AG08396 (cell line): ENCODE results near the gene COL6A3.
"Not testable (repeated sequence)": the region's sequence is repeated elsewhere in the genome, so short reads cannot be mapped to it uniquely, and the experiment has no call there.

Source experiments
- DNase-seq: peaks from one replicate; pipeline ENCODE4 v3.0.0; 2012; ENCODE audit warnings: low spot score, mixed read lengths

COL6A3 gene

DNA sequence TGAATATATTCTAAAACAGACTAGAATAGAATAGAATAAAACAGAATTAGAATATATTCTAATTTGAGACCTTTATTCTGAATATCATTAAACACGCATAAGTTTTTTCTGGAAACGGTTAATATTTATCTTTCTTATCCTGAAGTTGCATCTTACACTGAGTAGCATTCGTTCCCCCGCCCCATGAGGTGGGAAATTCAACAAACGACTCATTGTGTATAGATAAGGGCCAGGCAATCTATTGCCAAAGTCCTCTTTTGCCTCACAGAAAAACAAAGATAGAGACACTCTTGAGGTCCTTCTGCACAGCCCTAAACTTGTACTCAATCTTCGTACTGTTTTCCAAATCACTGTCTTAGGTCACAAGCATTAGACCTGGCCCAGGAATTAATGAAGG, 98.1 kb downstream of the COL6A3 start:
- no peak for DNase-seq

DNA sequence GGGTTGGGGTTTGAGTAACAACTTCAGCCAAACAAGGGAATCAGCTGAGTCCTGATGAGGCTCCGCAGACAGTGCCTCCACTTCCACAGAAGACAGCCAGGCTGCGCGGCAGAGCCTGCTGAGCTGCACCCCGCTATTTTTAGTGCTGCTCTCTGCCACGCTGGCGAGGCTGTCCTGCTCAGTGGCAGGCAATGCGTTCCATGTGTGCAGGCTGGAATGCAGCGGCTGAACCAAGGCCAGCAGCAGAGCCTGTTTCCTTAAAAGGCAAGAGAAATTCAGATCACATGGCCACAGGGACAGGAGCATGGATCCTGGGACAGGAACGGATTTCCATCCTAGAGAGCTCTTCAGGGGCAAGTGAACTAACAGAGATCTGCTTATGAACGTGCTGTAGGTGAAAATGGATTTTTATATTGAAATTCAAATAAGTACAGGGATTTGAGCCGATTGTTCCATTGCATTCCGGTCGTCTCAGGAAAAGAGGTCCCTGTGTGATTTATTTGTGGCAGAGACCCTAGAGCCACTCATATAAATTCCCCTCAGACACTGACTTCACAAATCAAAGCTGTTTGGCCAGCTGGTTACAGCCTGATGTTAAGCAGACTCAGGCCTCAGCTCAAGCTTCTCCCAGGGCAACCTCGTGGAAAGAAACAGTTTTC, 98.7 kb downstream of the COL6A3 start:
- peak; percentile 88 for DNase-seq

DNA sequence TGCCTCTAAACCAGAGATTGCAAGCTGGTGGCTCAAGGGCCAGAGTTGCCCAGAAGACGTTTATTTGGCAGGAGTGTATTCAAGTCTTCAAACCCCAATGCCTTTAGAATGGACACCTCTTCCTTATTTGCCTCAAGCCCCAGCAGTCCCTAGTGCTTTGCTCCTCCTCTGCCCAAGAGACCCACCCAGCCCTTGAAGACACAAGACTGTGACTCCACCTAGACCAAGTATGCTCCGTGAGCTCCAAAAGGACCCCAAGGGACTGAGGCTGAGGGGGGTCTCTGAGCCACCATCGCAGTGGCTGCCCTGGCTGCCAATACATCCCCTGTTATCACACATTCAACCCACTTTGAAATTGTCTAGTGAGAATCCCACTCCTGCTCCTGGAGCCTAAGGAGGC, 99.3 kb downstream of the COL6A3 start:
- DNase-seq = no peak

DNA sequence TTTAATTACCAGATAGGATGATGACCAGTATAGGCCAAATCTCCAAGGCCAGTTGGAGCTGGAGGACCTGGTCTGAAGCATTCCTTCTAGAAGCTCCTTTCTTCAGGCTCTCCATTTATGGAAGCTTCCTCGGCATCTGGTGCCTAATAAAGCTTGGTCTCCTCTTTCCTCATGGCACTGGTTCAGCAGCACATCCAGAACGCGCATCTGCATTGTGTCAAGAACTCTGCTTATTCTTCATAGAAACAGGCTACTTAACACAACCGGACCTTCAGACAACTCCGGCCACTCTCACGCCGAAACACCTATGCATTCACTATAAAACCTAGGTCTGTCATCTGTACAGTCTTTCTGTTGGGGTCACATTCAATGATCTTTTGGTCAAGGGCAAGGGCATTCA, 99.8 kb downstream of the COL6A3 start:
- no peak for DNase-seq

DNA sequence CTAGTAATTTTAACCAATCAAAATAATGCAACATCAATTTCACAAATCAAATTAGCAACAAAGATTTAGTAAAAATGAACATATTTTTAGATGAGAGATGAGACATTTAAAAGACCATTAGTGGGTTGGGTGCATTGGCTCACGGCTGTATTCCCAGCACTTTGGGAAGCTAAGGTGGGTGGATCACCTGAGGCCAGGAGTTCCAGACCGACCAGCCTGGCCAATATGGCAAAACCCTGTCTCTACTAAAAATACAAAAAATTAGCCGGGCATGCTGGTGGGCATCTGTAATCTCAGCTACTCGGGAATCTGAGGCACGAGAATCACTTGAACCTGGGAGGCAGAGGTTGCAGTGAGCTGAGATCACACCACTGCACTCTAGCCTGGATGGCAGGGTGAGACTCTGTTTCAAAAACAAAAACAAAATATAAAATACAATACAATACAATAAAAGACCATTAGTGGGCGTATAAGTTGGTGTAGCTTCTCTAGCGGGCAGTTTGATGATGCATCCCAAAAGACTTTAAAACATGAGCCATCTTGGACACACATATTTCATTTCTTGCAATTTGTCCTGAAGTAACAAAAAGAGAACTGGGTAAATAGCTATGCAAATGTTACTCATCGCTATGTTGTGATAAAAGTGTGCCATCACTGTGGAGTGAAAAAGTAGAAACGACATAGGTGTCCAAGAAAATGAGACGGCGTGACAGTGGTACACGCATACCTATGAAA, 101.8 kb downstream of the COL6A3 start:
- DNase-seq = no peak

DNA sequence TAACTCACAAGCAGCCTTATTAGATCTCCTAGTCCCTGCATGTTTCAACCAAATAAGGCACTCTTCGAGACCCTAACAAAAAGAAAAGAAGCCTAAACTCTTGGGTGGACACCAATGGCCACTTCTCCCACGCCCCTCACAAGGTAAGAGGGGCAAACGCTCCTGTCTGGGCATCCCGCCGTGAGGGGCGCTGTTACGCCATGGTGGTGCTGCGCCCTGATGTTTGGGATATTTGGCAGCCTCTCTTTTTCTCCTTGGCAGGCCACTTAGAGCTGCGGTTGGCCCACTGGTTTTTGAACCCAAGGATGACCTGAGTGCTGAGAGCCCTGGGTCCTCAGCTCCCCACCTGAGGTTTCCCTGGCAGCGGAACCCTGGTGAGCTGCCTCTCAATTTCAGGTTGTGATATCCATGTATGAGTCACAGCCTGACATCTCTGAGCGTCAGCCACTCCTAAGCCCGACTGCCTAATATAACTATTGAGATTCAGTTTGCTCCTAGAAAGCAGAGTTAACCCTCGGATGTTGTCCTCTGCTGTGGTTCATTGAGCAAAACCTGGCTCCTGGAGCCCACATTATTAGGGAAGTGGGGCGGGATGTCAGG, 103.3 kb downstream of the COL6A3 start:
- DNase-seq = no peak

DNA sequence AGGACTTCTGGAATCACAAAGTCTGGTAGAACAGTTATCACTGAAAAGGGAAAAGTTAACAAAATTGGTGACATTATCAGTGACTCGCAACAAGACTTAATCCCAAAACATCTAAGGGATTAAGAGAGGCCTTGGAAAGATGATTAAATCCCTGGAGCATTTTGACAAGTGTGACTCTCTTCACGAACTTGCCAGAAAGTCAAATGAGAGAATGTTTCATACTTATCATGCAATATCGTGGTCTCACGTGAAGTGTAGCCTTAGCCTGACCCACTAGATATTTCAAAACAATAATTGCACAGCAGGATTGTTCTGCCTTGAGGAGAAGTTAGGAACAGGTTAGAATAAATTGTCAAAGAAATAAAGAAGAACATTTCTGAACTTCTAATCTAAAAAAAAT, 104.5 kb downstream of the COL6A3 start:
- no peak for DNase-seq

DNA sequence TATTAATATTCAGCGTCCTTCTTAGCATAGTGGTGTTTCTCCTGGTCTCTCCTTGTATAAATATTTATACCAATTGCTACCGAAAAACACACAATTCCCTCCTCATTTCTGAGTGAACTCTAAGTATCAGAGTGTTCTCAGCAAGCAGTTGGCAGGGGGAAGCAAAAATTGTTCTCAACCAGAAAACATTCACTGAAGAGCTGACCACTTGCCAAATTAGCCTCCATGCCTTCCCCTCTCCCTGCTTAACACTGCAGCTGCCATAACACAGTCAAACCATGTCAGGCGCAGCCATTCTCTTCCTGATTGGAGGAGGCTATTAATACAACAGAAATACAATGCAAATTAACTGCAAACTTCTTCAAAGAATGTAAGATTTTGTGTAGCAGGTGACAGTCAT, 105.0 kb downstream of the COL6A3 start:
- DNase-seq = no peak

DNA sequence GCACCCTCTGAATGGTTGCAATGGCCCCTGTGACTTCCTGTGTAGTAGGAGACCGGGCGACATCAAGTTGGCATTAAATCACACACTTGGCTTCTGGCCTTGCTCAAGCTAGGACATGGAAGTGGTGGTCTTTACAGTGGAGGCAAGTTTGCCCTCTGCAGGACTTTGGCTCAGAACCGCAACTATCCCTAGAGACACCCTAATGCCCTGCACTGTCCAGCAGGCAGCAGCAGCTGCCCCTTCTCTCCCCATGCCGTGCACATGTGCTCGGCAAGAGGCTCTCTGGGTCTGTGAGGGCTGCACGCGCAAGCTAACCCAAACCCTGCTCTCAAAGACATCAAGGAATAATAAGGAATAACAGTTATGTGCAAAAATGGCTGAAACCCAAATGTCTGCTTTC, 106.5 kb downstream of the COL6A3 start:
- no peak for DNase-seq

DNA sequence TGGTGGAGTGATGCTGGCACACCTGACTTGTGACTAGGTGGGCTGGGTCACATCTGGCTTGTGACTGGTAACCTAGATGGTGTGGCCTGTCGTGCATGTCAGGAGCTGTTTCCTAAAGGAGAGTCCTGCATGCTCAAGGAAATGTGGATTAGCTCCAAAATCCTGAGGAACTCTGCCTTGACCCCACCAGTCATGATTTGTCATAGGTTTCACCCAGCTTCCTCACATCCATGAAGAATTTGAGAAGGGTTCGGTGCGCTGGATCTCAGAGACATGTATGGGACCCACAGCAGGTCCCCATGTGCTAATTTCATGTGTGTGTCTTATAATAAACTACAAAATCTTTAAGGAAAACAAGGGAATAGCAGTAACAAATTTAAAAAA, 107.2 kb downstream of the COL6A3 start:
- no peak for DNase-seq

DNA sequence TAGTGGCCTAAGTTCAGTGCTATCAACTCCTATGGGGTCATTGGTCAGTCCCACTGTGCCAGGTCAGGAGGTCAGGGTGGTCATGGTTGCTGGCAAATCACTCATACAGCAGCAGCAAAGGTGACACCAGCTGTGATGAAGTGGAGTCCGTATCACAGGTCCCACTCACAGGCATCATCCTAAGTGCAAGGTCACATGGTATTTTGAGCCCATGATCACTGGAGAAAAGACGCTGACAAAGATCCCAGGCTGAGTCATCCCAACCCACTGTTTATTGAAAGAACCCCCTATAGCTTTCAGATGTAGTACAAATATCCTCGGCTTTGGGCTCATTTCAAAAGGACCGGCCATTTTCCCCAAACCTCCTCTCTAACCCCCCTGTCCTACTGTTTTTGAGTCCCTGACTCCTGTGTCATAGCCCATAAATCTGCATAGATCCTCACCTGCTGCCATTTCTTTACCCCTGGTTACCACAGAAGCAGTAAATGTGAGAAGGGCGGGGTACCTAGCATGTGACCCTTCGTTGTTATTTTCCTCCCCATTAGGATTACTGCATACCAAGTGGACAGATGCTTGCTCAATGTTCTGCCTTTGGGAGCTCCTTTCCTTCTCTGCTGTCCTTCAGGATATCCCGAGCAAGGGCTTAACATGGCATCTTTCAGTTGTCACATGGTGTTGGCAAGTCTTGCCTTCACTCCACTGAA, 107.7 kb downstream of the COL6A3 start:
- DNase-seq = no peak

DNA sequence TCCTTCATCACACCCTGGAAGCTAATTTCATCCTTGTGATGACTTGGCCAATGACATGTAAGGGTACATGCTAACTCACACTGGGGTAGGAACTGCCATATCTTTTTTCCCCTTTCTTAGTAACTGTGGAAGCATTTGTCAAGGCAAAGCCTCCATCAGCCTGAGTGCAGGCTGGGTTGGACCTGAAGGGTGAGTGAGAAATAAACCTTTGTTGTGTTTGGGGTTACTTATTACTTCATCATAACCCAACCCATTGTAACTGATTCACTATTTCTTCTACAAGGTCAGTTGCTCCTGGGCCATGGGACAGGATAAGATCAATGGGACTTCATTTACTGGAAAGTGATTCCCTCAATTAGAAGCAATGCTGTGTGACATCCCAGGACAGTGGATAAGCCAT, 108.4 kb downstream of the COL6A3 start:
- DNase-seq = no peak

DNA sequence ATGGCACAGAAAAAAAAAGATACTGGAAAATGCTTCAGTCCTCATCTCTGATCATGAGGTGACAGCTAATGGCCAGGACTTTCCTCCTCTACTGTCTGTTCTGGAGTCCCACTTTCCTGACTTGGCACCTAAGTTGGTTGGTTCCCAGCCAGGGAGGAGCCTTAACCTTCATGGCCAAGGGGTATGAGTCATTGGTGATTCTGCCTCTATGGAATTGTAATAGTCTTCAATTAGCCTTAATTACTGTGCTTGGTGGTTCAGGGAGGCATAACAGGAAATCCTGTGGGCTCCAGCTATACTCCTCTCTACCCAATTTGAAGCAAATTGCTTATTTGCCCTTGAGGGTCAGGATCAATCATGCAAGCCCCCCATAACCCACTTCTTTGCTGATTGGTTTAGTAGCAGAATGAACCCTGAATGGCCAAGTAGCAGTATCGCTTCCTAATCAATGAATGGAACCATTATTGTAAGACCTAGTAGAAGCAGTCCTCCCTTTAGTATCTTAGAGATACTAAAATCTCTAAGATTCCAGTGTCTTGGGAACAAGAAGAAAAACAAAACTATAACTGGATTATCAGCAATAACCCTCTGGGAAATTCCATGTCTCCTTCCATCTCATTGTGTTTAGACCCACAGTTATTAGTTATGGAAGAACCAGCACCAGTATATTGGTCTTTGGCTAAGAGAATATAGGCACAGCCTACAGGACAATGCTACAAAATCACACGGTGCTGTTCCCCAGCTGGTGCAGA, 109.0 kb downstream of the COL6A3 start:
- DNase-seq = peak; percentile 53

DNA sequence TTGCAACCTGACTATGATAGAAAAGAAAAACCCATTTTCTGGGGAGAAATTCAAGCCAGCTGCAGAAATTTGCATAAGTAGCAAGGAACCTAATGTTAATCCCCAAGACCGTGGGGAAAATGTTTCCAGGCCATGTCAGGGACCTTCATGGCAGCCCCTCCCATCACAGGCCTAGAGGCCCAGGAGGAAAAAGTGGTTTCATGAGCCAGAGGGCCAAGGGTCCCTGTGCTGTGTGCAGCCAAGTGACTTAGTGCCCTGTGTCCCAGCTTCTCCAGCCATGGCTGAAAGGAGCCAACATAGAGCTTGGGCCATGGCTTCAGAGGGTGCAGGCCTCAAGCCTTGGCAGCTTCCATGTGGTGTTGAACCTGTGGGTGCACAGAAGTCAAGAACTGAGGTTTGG, 110.7 kb downstream of the COL6A3 start:
- DNase-seq = not testable (repeated sequence)

DNA sequence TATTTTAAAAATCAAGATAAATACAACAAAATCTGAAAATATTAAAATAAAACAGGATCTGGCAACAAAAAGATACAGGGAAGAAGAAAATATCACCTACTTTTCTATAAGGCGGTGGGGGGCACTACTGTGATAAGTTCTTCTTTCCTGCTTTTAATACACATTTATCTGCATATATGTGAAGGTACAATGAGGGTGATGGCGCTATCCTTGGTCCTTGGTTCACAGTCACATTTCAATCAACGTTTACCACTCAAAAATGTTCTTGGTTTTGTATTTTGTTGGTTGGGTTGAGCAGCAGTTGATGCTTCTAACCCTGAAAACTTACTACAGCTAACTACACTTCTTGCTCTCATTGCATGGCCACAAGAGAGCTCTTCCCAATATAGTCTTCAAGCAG, 112.4 kb downstream of the COL6A3 start:
- DNase-seq = no peak

DNA sequence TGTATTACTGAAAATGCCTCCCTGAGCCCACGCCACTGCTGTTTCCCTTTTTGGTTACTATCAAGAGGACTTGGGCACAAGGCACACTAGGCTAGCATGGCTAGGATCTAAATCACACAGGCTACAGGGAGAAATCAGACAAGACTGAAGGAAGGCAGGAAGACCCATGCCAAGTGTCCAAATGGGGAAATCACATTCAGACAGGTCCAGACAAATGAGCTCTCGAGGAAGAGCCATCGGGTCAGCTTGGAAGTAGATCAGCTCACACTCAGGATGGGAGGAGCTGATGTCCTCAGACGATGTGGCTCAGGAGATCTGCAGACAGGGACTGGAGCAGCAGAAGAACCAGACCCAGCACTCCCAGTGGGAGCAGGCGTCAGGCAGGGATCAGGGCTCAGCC, 113.2 kb downstream of the COL6A3 start:
- DNase-seq = no peak

DNA sequence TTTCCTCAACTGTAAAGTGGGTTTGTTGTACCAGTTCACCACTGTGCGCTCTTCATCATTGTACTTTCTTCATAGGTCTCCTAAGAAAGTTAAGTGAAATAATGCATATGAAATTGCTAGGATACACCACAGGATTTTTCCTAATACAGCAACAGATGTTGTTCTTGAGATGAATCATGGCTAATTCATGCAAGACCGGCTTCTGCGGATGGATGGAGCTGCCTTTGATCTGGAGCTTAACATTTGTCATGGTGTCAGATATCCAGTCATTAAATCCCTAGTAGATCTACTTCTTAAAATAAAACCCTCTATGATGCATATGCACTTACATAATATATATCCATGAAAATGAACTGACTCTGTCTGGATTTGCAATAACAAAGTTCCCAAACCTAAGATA, 114.1 kb downstream of the COL6A3 start:
- DNase-seq = peak; percentile 53

DNA sequence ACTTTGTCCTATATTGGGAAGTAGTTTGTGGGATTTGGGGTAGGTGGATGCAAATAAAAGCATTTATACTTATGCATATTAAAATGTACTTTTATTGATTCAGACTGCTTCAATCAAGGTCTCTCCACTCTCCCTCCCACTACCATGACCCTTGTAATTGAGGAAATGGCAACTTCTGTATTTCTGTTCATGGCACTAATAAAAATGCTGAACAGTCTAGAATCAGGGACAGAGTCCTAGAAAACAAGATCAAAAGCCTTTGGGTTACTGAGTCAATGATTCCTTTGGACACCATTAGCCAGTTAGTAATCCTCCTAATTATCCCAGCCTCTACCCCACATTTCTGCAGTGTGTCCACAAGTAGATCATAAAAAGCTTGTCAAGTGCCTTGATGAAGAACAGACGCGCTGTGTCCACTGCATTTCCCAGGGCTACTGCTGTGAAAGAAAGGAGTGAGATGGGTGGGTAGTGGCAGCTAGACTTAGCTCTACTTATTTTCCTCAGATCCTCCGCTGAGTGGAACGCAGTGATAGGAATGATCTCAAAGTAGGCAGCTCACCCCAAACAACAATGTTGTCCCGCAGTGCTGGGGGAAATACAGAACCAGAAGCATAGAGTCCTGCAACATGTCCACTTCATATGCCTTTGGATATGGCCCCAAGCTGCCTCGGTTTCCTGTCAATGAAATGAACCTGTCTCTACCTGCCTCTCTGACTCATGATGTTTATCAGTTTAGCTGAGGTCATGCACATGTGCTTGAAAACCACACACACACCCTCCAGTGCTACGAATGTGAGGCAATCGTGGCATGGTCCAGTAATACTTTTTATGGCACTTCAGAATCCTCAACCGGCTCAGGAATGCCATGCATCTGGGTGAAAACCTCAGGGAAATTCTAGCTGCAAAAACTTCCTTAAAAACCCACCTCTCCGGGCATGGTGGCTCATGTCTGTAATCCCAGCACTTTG, 115.5 kb downstream of the COL6A3 start:
- DNase-seq = no peak

DNA sequence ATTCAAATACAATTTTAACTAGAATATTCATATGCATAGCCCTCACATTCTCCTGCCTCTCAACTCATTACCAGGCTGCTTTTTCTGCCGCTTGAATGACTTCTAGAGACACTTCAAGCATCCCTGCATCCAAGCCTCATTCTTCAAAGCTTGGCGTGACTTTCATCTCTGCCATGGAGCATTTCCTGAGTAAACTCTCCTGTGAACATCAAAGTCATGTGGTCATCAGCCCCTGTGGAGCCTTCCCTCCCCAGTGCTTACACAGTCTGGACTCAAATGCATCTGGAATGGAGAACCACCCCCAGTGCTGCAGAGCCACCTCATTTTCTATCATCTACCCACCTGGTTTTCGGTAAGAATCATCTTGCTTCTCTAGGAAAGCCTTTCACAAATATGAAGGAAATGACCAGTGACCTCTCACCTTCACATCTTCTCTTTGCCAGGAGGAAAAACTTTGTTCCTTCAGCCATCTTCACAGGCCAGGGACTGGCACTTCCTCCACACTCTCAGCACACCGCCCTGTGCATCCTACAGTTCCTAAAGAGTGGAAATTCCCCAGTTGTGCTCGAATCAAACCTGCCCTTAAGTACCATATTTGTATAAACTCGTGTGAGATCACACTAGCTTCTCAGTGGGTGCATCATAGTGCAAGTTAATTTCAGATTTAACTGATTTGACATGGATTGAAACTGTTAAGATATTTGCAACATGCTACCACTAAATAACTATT, 116.4 kb downstream of the COL6A3 start:
- DNase-seq = no peak

DNA sequence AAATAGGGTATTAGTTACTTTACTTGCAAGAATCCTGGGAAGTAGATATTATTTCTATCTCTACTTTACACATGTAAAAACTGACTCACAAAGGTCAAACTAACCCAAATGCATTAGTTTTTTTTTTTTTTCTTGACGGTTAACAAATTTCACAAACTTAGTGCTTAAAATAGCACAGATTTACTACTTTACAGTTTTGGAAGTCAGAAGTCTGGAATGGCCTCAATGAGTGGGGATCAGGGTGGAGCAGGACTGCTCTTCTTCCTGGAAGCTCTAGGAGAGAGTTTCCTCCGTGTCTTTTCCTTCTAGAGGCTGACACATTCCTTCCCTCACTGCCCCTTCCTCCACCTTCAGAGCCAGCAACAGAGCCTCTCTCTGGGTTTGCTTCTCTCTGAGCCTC, 117.2 kb downstream of the COL6A3 start:
- DNase-seq = no peak
